ENCODE results near the gene WFIKKN2. TPM values are rescaled to one million over a fixed set of nuclear protein-coding genes. Genes with fewer than 3 reads are reported as not detected.
A peak's percentile ranks its signal among the peaks of the same experiment; 100 is the strongest.

The WFIKKN2 gene
- polyA plus RNA-seq, 1 donor: 0.13 TPM

DNA sequence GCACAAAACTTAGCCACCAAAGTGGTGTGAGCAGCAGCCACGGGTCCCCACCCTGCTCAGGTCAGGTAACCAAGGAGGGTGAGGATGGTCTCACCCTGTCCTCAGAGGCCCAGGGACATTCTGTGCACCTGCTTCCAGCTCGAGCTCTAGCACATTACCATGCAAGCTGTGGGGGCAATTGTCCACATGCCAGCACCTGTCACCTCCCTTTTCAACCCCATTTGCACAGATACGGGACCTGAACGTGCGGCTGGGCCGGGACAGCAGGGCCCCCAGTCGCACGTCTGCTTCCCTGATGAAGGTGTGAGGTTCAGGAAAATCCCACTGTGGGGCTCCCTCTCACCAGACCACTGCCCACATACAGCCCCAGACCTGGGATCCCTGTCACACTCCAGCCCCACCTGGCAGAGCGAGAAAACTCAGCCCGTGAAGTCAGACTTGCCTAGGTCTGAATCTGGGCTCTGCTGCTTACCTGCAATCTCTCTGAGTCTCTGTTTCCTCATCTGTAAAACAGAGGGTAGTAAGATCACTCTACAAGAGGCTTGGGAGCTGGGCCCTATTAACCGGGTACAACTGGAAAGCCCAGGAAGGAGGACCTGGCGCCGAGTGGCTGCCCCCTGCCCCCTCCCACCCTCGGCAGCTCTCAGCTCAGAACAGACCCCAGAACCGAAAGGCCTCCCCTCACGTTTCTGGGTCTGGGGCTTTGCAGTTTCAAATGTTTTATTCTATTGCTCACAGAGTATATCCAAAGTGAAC is 7.9 kb downstream of the WFIKKN2 start:
- Histone ChIP-seq H3K27me3 (ENCODE audit: control insufficient read depth, insufficient read depth, low read length) (no peaks in the 10 kb centered on the region), H3K9me3 (ENCODE audit: control insufficient read depth, low read depth, low read length) (no peaks in the 10 kb centered on the region), H3K36me3 (ENCODE audit: control insufficient read depth, insufficient read depth, low read length) (no peaks in the 10 kb centered on the region), H3K27ac (ENCODE audit: low read length) (no peak overlapping the region), H3K4me3 (ENCODE audit: low read length) (no peak overlapping the region), H3K4me1 (ENCODE audit: control insufficient read depth, insufficient read depth, low read length) (peaks cover 11% of the 10 kb centered on the region)
- no peak for DNase-seq
- WGBS (ENCODE audit: insufficient coverage, low lambda C conversion rate): no CpG with 5 or more reads among the region's 16 CpGs

DNA sequence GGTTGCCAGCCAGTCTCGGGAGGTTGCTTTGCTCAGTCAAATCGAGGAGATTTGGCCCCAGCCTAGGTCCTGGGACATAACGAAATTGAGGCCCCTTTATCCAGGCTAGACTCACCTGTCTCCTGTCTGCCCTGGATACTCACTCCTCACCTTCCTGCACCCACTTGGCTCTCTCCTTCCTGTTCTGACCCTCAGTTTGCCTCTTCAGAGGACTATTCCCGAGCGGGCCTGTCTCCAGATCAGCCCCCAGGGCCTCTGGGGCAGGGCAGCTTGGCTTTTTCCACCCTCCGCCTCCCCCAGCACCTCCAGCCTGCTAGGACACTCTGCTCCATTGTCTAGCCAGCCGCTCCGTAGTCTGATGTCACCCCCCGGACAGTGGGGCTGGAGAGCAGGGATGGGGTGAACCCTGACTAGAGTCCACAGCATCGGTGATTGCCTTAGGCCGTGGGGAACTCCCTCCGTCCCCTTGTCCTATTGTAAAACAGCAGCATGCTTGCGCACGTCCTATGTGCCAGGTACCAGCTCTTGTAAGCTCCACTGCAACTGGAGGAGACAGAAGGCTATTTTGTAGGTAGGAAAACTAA is 8.8 kb downstream of the WFIKKN2 start:
- H3K36me3 ChIP-seq (ENCODE audit: control insufficient read depth, insufficient read depth, low read length): no peaks in the 10 kb centered on the region
- H3K27me3 ChIP-seq (ENCODE audit: control insufficient read depth, insufficient read depth, low read length): no peaks in the 10 kb centered on the region
- peak; percentile 47 to 54 for DNase-seq
- H3K27ac ChIP-seq (ENCODE audit: low read length): no peak overlapping the region
- H3K9me3 ChIP-seq (ENCODE audit: control insufficient read depth, low read depth, low read length): no peaks in the 10 kb centered on the region
- H3K4me3 ChIP-seq (ENCODE audit: low read length): no peak overlapping the region
- H3K4me1 ChIP-seq (ENCODE audit: control insufficient read depth, insufficient read depth, low read length): peaks cover 11% of the 10 kb centered on the region
- 100% methylated on average over 2 of the region's 14 CpGs for WGBS (ENCODE audit: insufficient coverage, low lambda C conversion rate)

DNA sequence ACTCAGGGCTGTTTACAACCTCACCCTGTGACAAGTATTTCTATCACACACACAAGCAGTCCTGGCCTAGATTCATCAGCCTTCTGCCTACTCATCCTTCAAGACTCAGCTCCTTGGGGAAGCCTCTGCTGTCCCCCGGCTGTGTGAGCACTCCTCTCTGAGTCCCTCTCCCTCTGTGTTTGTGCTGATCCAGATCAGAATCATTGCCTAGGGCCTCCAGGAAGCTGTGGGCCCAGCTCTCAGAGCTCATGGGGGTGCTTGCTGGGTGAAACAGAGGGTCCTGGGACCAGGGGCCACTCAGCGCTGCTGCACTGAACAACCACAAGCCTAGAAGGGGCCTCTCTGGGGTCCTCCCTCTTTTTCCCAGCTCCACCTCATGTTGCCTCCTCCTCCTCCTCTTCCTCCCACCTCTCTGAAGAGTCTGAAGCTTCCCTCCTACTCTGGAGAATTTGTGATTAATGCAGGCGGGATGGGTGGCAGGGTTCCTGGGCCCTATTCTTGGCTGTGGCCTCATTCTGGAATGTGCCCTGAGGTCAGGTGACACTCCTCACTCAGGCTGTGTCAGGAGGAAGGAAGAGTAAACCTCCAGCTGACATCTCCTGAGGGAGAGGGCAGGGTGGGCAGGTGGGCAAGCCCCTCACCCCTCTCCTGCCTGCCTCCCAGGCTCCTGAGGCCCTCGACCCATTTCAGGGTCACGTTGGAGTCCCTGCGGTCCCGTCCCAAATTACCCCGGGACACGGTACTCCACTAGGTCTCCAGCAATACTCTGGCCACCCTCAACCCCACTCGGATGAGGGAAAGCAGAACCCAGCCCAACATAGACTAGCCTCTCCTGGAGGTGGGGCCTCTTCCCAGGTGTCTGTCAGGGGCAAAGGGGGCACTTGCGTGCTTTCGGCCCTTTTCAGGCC is 10.1 kb downstream of the WFIKKN2 start:
- peak; percentile 49 to 74 for DNase-seq
- Histone ChIP-seq H3K9me3 (ENCODE audit: control insufficient read depth, low read depth, low read length) (no peaks in the 10 kb centered on the region), H3K27ac (ENCODE audit: low read length) (peak overlapping the region; percentile 39), H3K36me3 (ENCODE audit: control insufficient read depth, insufficient read depth, low read length) (no peaks in the 10 kb centered on the region), H3K4me3 (ENCODE audit: low read length) (no peak overlapping the region), H3K4me1 (ENCODE audit: control insufficient read depth, insufficient read depth, low read length) (peaks cover 11% of the 10 kb centered on the region), H3K27me3 (ENCODE audit: control insufficient read depth, insufficient read depth, low read length) (no peaks in the 10 kb centered on the region)
- no CpG with 5 or more reads among the region's 12 CpGs for WGBS (ENCODE audit: insufficient coverage, low lambda C conversion rate)

DNA sequence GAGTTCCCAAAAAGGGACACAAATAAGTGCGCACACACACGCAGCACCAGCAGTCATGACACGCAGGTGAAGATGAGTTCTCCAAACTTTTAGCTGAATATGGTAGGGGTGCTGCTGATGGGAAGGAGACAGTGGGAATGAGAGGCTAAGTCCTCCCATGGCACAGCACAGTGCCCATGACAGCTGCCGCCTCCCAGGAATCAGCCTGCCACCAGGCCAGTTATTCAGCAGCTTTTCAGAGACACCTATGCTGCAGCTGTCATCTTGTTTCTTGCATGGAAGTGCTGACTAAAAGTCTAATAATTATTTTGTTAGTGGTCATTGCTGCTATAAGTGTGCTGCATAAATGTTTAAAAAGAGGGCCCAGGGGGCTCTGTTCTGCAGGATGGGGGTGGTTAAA is 12.2 kb downstream of the WFIKKN2 start:
- peaks cover 15% of the 10 kb centered on the region for H3K4me1 ChIP-seq (ENCODE audit: control insufficient read depth, insufficient read depth, low read length)
- WGBS (ENCODE audit: insufficient coverage, low lambda C conversion rate): no CpG with 5 or more reads among the region's 4 CpGs

DNA sequence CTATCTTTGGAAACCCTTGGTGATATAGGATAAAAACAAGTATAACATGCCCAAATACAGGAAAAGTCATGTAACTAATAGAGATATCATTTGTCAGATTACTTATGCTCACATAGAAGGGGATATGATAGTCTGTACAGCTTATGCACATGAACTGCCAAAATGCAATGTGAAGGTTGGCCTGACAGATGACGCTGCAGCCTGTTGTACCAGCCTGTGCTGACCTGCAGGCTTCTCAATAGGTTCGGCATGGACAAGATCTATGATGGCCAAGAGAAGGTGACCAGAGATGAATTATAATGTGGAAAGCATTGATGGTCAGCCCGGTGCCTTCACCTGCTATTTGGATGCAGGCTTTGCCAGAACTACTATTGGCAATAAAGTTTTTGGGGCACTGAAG is 12.7 kb downstream of the WFIKKN2 start:
- Histone ChIP-seq H3K27me3 (ENCODE audit: control insufficient read depth, insufficient read depth, low read length) (no peaks in the 10 kb centered on the region), H3K4me1 (ENCODE audit: control insufficient read depth, insufficient read depth, low read length) (peaks cover 17% of the 10 kb centered on the region), H3K9me3 (ENCODE audit: control insufficient read depth, low read depth, low read length) (no peaks in the 10 kb centered on the region), H3K36me3 (ENCODE audit: control insufficient read depth, insufficient read depth, low read length) (no peaks in the 10 kb centered on the region), H3K4me3 (ENCODE audit: low read length) (no peak overlapping the region), H3K27ac (ENCODE audit: low read length) (no peak overlapping the region)
- DNase-seq: no peak
- no CpG with 5 or more reads among the region's 3 CpGs for WGBS (ENCODE audit: insufficient coverage, low lambda C conversion rate)

More for the DNA sequence above, 12.2 kb downstream of the WFIKKN2 start:
- no peaks in the 10 kb centered on the region for H3K36me3 ChIP-seq (ENCODE audit: control insufficient read depth, insufficient read depth, low read length)
- H3K27me3 ChIP-seq (ENCODE audit: control insufficient read depth, insufficient read depth, low read length): no peaks in the 10 kb centered on the region
- H3K27ac ChIP-seq (ENCODE audit: low read length): no peak overlapping the region
- no peak for DNase-seq
- no peaks in the 10 kb centered on the region for H3K9me3 ChIP-seq (ENCODE audit: control insufficient read depth, low read depth, low read length)
- H3K4me3 ChIP-seq (ENCODE audit: low read length): no peak overlapping the region

DNA sequence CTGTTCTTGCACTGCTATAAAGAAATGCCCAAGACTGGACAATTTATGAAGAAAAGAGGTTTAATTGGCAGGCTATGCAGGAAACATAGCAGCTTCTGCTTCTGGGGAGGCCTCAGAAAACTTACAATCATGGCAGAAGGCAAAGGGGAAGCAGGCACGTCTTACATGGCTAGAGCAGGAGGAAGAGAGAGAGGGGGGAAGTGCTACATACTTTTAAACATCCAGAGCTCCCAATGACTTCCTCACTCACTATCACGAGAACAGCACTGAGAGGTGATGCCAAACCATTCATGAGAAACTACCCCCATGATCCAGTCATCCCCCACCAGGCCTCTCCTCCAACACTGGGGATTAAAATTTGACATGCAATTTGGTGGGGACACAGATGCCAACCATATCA is 13.3 kb downstream of the WFIKKN2 start:
- no peaks in the 10 kb centered on the region for H3K9me3 ChIP-seq (ENCODE audit: control insufficient read depth, low read depth, low read length)
- no peak overlapping the region for H3K4me3 ChIP-seq (ENCODE audit: low read length)
- H3K4me1 ChIP-seq (ENCODE audit: control insufficient read depth, insufficient read depth, low read length): peaks cover 23% of the 10 kb centered on the region
- H3K27ac ChIP-seq (ENCODE audit: low read length): no peak overlapping the region
- H3K27me3 ChIP-seq (ENCODE audit: control insufficient read depth, insufficient read depth, low read length): no peaks in the 10 kb centered on the region
- no CpG with 5 or more reads among the region's 2 CpGs for WGBS (ENCODE audit: insufficient coverage, low lambda C conversion rate)
- no peaks in the 10 kb centered on the region for H3K36me3 ChIP-seq (ENCODE audit: control insufficient read depth, insufficient read depth, low read length)
- no peak for DNase-seq

DNA sequence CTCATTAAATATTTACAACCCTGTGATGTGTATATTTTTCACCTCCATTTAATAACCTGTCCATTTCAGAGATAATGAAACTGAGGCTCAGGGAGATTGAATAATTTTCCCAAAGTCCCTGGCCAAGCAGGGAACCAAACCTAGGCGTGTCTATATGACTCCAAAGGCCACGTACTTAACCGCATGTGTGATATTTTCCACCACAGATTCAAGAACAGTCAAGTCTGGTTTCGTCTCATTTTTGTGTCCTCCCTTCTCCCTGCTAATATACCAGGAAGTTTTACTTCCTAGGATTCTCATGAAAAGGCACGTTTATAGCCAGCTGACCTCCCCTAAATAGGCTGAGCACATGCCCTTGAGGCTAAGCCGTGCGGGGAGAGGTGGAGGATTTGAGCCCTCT is 15.3 kb downstream of the WFIKKN2 start:
- 28% methylated on average over 3 of the region's 7 CpGs for WGBS (ENCODE audit: insufficient coverage, low lambda C conversion rate)
- Histone ChIP-seq H3K4me3 (ENCODE audit: low read length) (no peak overlapping the region), H3K27ac (ENCODE audit: low read length) (no peak overlapping the region), H3K27me3 (ENCODE audit: control insufficient read depth, insufficient read depth, low read length) (no peaks in the 10 kb centered on the region), H3K9me3 (ENCODE audit: control insufficient read depth, low read depth, low read length) (no peaks in the 10 kb centered on the region), H3K4me1 (ENCODE audit: control insufficient read depth, insufficient read depth, low read length) (peaks cover 20% of the 10 kb centered on the region), H3K36me3 (ENCODE audit: control insufficient read depth, insufficient read depth, low read length) (no peaks in the 10 kb centered on the region)
- DNase-seq: no peak

DNA sequence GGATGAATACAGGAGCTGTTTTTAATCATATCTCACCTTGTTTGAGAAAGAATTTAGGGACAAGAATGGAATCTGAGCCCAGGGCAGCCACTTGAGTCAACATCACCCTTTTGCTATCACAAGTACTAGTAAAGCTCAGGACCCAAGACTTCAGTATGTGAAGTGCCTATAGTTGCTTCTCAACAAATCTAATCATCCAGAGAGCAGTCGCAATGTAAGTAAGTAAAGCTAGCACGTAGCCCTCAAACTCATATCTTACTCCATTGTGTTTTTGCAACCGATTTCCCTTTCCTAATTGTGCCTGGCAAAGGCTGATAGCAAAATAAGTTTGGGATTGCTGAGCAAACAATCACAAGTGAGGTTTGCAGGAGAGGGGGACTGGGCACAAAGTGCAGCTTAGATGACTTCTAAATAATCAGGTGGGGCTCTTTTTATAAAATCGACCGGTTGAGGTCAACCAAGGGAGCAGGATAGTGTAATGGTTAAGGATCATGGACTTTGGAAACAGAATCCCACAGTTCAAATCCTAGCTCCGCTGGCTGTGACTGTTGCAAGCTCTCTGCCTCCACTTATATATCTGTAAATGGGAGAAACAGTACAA is 17.7 kb downstream of the WFIKKN2 start:
- Histone ChIP-seq H3K9me3 (ENCODE audit: control insufficient read depth, low read depth, low read length) (no peaks in the 10 kb centered on the region), H3K27me3 (ENCODE audit: control insufficient read depth, insufficient read depth, low read length) (no peaks in the 10 kb centered on the region), H3K4me3 (ENCODE audit: low read length) (no peak overlapping the region), H3K4me1 (ENCODE audit: control insufficient read depth, insufficient read depth, low read length) (peaks cover 14% of the 10 kb centered on the region), H3K36me3 (ENCODE audit: control insufficient read depth, insufficient read depth, low read length) (no peaks in the 10 kb centered on the region), H3K27ac (ENCODE audit: low read length) (peak overlapping the region; percentile 53)
- peak in 1 of 2 donors; percentile 62 for DNase-seq
- WGBS (ENCODE audit: insufficient coverage, low lambda C conversion rate): no CpG with 5 or more reads among the region's 6 CpGs

DNA sequence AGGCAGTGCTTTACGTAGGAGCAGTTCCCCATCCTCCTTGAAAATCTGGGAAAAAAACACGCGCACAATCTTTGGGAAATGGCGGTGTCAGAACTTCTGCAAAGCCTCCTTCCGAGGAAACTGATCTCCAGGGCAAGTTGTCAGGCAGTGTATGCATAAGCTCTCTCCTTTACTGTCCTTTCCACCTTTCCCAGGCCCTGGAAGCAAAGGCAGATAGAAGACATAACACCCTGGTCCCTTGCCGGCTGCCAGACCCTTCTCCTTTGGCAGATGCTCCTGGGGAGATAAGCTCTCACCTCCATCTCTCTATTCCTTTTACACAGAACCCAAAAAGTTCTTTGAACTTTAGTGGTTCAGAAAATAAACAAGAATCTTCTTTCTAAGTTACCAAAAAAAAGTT is 18.4 kb downstream of the WFIKKN2 start:
- H3K27ac ChIP-seq (ENCODE audit: low read length): no peak overlapping the region
- WGBS (ENCODE audit: insufficient coverage, low lambda C conversion rate): no CpG with 5 or more reads among the region's 6 CpGs
- no peaks in the 10 kb centered on the region for H3K36me3 ChIP-seq (ENCODE audit: control insufficient read depth, insufficient read depth, low read length)
- H3K4me3 ChIP-seq (ENCODE audit: low read length): no peak overlapping the region
- H3K27me3 ChIP-seq (ENCODE audit: control insufficient read depth, insufficient read depth, low read length): no peaks in the 10 kb centered on the region
- no peak for DNase-seq
- H3K4me1 ChIP-seq (ENCODE audit: control insufficient read depth, insufficient read depth, low read length): peaks cover 14% of the 10 kb centered on the region
- no peaks in the 10 kb centered on the region for H3K9me3 ChIP-seq (ENCODE audit: control insufficient read depth, low read depth, low read length)

DNA sequence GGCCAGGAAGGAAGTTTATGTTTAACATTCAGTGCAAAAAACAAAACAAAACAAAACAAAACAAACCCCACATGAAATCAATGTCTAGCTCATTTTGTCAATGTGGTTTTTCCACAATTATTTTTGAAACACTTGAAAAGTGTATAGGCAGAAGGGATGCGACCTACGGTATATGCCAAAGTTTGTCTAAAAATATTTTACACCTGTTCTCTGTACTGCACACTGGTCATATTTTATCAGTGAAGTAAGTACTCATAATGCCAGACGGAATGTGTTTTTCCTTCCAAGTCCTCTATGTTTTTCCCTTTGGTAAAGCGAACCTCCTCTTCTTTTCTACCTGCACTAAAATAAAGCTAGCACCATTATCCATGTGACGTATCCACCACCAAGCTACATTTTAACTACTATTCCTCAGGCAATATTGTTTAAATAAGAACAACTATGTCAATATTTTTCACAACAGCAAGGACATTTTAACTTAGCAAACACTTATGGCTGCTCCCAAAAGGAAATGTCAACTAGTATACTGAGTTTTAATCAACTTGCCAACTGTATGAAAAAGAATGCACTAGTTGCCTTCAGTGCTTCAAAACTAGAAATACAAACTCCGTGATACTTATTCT is 20.4 kb downstream of the WFIKKN2 start:
- Histone ChIP-seq H3K27me3 (ENCODE audit: control insufficient read depth, insufficient read depth, low read length) (no peaks in the 10 kb centered on the region), H3K9me3 (ENCODE audit: control insufficient read depth, low read depth, low read length) (no peaks in the 10 kb centered on the region), H3K36me3 (ENCODE audit: control insufficient read depth, insufficient read depth, low read length) (no peaks in the 10 kb centered on the region), H3K4me1 (ENCODE audit: control insufficient read depth, insufficient read depth, low read length) (peaks cover 14% of the 10 kb centered on the region), H3K27ac (ENCODE audit: low read length) (no peak overlapping the region), H3K4me3 (ENCODE audit: low read length) (no peak overlapping the region)
- no peak for DNase-seq
- WGBS (ENCODE audit: insufficient coverage, low lambda C conversion rate): 100% methylated on average over 2 of the region's 6 CpGs

Measured in large intestine (tissue), 3 donors.